GM12874 (cell line): ENCODE measurements around the gene AP4E1.

Experiments
- TF ChIP-seq, protein P1 (sequence below): IDR thresholded peaks from 2 replicates; pipeline ENCODE4 v1.5.1; 2011; ENCODE audit warnings: low read depth, mild to moderate bottlenecking, control low read depth, low read length, moderate library complexity; ENCODE audit not compliant: insufficient read depth

The AP4E1 gene

DNA sequence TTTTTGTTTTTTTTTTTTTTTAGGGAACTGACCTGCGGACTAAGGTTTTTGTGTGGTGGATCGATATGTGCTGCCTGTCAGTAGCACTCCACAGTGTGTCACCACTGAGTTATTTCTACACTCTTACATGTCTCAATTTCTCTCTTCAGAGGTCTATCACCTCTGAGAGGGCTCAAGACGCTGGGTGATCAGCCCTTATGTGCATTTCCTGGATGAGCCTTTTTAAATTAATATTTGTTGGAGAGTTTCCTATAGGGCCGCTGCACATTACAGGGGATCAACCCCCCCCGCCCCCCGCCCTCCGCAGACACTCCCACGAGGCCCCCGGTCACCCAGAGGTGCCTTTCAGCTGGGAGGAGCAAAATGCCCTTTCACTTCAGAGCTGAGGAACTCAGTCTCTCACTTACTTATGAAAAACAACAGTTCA lies 34.5 kb upstream of the AP4E1 start:
- TF ChIP-seq, protein P1, sequence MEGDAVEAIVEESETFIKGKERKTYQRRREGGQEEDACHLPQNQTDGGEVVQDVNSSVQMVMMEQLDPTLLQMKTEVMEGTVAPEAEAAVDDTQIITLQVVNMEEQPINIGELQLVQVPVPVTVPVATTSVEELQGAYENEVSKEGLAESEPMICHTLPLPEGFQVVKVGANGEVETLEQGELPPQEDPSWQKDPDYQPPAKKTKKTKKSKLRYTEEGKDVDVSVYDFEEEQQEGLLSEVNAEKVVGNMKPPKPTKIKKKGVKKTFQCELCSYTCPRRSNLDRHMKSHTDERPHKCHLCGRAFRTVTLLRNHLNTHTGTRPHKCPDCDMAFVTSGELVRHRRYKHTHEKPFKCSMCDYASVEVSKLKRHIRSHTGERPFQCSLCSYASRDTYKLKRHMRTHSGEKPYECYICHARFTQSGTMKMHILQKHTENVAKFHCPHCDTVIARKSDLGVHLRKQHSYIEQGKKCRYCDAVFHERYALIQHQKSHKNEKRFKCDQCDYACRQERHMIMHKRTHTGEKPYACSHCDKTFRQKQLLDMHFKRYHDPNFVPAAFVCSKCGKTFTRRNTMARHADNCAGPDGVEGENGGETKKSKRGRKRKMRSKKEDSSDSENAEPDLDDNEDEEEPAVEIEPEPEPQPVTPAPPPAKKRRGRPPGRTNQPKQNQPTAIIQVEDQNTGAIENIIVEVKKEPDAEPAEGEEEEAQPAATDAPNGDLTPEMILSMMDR, result no peak

DNA sequence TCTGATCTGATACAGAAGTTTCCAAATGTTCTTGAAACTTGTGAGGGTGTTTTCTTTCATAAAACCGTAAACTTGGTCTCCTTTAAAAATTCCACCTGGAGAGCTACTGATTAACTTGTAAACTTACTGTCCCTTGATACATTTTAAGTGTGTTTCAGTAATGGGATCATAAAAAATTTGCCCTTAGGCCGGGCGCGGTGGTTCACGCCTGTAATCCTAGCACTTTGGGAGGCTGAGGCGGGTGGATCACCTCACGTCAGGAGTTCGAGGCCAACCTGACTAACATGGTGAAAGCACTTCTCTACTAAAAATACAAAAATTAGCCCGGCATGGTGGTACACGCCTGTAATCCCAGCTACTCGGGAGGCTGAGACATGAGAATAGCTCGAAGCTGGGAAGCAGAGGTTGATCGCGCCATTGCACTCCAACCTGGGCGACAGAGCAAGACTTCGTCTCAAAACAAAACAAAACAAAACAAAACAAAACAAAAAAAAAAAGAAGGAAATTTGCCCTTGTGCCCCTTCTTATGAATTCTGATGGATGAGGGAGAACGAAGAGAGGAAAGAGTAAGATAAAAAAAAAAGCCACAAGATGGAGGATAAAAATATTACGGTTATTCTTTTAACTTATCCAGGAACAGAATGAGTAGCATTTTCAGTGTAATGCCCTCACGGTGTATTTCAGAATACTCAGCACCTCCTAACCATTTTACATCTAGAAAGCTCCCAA lies 32.1 kb upstream of the AP4E1 start:
- TF ChIP-seq, protein P1, result no peak

DNA sequence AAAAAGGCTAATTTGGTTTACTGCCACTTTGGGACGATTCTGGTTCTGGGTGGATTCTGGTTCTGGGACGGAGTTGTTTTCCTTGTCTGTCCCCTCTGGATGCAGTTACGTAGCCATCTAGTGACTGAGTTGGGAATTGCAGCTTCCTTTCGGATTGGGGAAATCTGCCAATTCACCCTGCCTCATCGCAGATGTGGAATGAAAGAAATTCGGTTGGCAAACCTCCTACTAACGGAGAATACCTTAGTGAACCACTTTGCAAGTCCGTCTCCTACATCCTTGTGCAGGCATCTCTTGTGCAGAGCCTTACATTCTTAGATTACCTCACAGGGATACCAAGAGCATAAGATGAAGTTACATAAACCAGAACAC lies 31.5 kb upstream of the AP4E1 start:
- TF ChIP-seq, protein P1, result peak; percentile 95

DNA sequence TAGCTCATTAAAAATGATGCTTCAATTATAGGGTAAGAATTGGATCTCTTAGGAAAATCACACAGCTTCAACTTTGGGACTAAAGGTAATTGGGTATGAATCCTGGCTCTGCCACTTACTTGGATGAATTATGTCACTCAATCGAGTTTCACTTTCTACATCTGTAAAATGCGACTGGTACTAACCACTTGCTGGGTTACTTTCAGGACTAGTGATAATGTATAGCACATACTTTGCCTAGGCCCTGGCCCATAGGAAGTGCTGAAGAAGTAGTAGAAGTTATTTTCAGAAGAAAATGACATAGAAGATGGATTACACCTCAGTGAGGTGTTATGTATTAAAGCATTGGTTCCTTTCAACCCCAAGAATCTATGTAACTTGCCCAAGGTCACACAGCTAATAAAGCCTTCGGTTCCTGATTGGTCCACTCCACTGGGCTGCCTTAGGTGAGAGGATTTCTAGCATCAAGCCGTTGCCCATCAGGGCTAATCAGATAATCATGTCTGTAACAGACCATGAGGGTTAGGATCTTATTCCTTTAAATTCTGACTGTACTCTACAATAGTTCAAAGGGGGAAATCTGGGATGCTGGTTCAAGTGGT lies 29.4 kb upstream of the AP4E1 start:
- TF ChIP-seq, protein P1, result no peak

DNA sequence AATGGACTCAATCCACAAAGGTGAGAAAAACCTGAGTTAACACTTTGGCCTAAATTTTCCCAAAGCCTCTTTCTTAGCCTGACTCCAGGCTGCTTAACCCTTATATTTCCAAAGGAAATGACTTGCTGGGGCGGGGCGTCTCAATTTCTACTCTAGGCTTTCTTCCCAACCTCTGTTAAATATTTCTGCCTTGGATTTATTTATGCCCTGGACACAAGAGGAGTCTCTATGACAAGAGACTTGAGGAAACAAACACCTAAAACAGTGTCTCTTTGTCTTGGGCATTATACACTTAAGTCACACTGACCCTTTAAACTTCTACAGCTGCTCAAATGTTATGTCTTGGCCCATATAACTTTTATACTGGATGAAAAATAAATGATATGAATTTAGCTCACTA lies 28.3 kb upstream of the AP4E1 start:
- TF ChIP-seq, protein P1, result no peak

DNA sequence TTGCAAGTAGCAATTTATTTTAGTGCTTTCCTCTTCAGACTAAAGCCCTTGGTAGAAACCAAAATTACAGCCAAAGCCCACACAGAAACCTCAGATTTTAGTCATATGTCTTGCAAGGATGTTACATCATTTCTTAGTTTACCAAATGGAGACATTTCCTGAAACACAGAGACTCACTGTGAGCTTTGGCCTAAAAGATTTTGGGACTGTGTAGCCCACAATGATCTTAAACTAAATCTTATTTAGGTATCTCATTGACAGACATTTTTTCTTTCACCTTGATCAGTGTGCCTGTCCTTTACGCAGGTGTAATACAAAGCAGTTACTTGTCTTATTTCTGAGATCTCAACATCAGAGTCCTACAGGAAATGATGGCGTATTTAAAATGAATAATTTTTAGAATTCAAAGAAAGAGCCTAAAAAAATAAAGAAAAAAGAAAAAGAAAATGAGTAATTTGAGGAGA lies 27.8 kb upstream of the AP4E1 start:
- TF ChIP-seq, protein P1, result no peak

DNA sequence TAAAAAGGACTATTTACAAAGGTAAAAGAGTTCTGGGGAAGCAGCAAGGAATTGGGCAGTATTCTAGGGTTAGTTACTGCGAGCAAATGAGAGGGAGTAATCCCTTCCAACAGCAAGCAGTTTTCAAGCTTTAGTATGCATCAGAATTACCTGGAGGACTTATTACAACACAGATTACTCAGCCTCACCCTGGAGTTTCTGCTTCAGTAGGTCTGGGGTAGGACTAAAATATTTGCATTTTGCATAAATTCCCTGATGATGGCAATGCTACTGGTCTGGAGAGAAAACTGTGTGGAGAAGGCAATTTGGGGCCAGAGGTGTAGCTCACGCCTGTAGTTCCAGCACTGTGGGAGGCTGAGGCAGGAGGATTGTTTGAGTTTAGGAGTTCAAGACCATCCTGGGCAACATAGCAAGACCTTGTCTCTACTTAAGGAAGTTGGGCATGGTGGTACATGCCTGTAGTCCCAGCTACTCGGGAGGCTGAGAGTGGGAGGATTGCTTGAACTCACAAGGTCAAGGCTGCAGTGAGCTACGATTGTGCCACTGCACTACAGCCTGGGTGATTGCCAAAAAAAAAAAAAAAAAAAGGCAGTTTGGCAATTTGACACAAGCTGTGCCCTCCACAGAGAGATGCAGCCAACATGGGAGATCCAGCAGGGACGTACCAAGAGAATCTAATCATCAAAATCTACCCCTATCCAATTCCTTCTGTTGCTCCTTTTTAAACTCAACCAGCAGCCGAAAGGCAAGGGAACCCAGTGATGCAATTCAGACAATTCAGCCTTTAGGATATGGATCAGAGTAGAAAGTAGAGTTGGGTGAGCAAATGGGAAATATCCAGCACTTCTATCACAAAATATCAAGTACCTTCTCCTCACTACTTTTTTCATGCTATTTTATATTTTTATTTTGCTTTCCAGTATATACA lies 27.1 kb upstream of the AP4E1 start:
- TF ChIP-seq, protein P1, result no peak
